GM20431 (cell line): Measurements from ENCODE around the gene RPP14.
"Not testable (repeated sequence)": the region's sequence is repeated elsewhere in the genome, so short reads cannot be mapped to it uniquely, and the experiment has no call there.

Experiments used
- in situ Hi-C: fragments of 300-500 bp; cut with MseI, MboI; formaldehyde crosslinking; loops from one replicate; pipeline ENCODE4 v1.15.0; 2020; ENCODE audit warnings: low sequenced_read_pairs; ENCODE audit not compliant: unreplicated experiment

Gene RPP14

DNA sequence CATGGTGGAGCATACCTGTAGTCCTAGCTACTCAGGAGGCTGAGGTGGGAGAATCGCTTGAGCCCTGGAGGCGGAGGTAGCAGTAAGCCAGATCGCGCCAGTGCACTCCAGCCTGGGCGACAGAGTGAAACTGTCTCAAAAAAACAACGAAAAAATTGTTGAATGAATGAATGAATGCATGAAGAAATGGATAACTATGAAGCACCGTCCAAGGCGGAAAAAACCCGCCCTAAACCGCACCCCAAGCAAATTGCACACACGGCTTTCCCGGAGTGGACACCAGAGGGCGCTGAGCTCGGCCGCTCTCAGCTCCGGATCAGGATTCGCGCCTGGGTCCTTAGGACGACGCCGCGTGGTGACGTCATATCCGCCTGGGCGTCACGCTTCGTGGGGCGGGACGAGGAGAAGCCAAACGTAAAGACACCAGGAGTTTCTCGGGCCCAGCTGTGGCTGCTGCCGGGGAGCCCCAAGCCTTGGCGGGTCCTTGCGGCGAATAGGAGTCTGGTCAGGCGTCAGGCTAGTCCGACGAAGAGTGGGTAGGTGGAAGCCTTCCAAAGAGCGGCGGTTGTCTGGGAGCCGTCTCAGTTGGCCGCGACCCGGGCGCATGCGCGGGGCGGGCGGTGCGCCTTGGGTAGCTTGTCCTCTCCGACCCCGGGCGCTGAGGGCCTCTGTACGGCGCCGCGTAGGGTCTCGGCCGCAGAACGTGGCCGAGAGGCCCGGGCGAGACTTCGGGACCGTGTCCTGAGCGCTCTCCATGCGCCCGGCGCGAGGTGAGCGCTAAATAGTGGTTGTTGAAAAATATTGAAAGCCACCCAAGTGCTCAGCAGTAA is at the start of gene RPP14, which contains the start of gene HTD2:
Gene RPP14 (plus strand): TSS at position 364 of the 830 bp plus-strand sequence. CDS start 4,085 bp downstream, outside the sequence.
Gene HTD2 (plus strand): TSS at position 639 of the 830 bp plus-strand sequence. CDS start 11,094 bp downstream, outside the sequence.
- in situ Hi-C loops, result no loop called here

- in situ Hi-C loops, result no loop called here
Measured at GRCh38 chr3:58256511-58256910, 49.5 kb upstream of the RPP14 start.

DNA sequence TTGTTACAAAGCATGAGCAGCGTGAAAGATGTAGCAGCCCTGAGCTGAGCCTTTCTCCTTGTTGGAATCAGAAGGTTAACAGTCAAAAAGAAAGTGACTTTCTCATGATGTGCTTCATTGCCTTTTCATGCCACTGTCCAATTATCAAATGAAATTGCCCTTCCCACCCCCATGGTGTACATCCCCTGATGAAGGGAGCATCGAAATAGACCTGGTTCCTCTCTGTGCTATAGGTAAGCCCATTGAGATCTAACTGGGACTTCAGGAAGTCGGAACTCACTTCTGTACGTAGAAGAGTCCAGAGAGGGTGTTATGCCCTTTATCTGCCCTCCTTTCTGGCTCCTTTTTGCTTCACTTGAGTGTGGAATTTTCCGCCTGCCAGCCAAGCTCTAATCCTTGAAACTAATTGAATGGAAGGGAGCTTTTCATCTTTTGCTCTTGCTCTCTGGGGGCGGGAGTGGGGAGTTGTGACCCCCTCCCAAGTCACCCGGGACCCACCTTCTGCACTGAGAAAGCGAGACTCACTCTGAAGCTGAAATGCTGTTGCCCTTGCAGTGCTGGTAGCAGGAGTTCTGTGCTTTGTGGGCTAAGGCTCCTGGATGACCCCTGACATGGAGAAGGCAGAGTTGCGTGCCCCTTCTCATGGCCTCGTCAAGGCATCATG is 47.5 kb upstream of the RPP14 start:
- in situ Hi-C loops, result no loop called here

GRCh38 chr3:58260261-58260731 is 45.7 kb upstream of the RPP14 start:
- in situ Hi-C loops, result no loop called here

DNA sequence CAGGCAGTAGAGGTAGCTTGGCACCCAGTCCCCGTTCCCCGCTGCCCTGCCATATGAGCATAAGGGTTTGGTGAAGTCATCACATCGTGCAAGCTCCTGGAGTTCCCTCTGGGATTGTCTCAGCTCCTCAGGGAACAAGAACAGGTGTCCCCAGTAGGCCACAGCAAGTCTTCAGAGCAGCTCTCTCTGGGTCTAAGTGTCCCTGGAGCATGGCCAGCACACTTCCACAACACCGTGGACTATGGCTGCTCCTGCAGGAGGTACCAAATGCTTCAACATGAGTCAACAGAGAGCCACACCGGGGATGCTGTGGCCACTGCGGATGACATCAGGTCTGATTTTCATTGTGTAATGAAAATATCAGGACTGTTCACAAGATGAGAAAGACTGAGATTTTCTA is 45.3 kb upstream of the RPP14 start:
- in situ Hi-C loops, result no loop called here

DNA sequence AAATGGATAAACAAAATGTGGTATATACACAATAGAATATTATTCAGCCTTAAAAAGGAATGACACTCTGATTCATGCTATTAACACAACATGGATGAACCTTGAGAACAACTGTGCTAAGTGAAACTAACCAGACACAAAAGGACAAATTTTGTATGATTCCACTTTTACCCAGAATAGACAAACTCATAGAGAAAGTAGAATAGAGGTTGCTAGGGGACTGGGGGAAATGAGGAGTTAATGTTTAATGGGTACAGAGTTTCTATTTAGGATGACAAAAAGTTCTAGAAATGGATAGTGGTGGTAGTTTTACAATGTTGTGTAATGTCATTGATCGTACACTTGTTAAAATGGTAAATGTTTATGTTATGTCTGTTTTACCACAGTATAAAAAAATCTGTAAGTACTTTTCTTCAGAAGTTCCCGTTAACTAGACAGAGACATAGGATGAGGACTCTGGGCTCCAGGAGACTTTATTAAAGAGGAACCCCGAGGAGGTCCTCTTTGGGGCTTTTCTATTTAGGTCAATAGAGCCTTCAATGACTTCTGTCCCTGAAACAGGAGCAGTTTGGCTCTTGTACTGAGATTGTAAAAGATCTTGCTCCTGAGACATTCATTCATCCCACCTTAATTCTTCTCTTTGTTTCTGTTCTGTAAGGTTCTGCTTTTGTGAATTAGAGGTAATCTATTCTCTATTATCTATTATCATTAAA is 43.9 kb upstream of the RPP14 start:
- in situ Hi-C loops, result no loop called here

- in situ Hi-C loops, result no loop called here
Measured at GRCh38 chr3:58266577-58266976, 39.5 kb upstream of the RPP14 start.

- in situ Hi-C loops, result not testable (repeated sequence)
Measured at GRCh38 chr3:58267543-58267942, 38.5 kb upstream of the RPP14 start.

DNA sequence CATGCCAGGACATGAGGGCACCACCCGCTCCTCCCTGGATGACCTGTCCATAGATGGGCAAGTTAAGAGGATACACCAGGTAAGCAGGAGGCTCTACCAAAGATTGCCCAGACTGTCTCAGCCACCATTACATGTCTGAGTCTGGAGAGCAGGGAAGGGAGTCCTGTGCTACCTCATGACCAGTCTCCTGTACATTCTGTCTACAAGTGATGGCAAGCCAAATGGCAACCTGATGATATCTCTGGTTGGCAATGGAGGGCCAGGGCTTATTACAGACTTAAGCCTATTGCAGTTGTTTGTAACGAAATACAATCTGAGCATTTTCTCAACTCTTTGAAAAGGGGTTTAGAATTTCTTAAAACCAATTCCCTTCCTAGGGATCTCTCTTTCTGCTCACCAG is 36.7 kb upstream of the RPP14 start:
- in situ Hi-C loops, result no loop called here

DNA sequence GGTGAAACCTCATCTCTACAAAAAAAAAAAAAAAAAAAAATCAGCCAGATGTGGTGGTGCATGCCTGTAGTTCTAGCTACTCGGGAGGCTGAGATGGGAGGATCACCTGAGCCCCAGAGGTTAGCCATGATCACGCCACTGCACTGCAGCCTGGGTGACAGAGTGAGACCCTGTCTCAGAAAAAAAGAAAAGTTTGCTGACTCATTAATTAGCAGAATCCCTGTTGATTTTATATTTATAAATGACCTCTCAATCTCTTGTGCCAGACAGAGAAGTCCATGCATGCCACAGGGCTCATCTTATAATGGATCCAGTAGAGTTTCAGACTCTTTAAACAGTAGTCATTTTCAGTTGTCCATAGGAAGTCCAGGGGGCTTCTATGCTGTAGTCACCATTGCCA is 35.6 kb upstream of the RPP14 start:
- in situ Hi-C loops, result no loop called here

DNA sequence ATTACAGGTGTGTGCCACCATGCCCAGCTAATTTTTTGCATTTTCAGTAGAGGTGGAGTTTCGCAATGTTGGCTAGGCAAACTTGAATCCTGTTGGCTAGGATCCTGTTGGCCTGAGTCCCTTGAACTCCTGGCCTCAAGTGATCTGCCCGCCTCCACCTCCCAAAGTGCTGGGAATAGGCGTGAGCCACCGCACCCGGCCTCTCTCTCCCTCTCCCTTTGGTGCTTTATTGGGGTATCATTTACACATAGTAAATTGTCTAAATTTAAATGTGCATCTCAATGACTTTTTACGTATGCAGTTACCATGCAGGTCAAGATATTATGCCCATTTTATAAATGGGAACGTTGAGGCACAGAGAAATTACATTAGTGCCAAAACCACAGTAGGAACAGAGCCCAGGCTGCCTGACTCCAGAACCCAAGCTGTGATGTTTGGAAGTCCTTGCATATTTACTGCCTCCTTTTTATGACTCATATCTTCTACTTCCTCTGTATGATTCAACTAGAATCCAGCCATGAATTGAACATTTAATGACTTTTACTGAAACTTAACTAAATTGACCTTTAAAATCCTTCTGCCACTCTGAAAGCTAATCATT is 34.0 kb upstream of the RPP14 start:
- in situ Hi-C loops, result no loop called here

- in situ Hi-C loops, result no loop called here
Measured at GRCh38 chr3:58272891-58273290, 33.2 kb upstream of the RPP14 start.

DNA sequence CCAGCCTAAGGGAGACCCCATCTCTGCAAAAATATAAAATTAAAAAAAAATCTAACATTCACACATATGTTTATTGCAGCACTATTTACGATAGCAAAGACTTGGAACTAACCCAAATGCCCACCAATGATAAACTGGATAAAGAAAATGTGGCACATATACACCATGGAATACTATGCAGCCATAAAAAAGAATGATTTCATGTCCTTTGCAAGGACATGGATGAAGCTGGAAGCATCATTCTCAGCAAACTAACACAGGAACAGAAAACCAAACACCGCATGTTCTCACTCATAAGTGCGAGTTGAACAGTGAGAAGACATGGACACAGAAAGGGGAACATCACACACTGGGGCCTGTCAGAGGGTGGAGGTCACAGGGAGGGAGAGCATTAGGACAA is 32.7 kb upstream of the RPP14 start:
- in situ Hi-C loops, result not testable (repeated sequence)

GRCh38 chr3:58274027-58274614 is 31.9 kb upstream of the RPP14 start:
- in situ Hi-C loops, result no loop called here

- in situ Hi-C loops, result no loop called here
Measured at GRCh38 chr3:58281069-58281468, 25.0 kb upstream of the RPP14 start.

DNA sequence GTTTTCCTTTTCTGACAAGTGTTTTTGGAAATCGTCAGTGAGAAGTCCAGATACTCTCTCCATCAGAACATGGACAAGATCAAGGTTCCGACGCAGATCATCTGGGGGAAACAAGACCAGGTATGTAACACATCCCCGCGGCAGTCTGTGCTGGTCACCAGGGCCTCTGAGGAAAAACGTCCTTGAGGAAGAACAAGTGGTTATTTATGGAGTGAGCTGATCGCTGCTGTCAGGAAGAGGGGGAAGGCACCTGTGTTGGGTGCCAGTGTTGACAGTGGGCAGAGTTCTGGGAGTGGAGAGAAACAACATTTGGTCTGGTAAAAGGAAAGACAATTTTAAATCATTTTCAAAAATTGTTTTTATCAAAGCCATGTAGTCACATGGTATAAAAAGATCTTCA is 20.7 kb upstream of the RPP14 start:
- in situ Hi-C loops, result no loop called here

DNA sequence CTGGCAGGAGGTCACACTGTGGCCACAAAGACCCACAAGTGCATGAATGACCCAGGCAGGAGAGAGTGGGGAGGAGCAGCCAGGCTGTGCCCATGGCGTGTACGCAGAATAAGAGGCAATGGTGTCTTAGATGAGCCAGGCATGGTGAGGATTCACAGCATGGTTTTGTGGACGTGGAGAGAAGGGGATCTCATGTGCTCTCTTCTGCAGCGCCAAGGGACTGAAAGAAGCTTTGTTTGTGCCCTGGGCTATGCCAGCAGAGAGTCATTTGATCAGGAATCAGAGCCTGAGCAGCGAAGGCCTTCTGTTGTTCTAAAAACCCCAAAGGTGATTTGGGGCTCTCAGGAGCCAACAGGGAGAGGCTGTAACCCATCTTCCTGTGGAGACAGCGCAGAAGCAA is 18.7 kb upstream of the RPP14 start:
- in situ Hi-C loops, result no loop called here

DNA sequence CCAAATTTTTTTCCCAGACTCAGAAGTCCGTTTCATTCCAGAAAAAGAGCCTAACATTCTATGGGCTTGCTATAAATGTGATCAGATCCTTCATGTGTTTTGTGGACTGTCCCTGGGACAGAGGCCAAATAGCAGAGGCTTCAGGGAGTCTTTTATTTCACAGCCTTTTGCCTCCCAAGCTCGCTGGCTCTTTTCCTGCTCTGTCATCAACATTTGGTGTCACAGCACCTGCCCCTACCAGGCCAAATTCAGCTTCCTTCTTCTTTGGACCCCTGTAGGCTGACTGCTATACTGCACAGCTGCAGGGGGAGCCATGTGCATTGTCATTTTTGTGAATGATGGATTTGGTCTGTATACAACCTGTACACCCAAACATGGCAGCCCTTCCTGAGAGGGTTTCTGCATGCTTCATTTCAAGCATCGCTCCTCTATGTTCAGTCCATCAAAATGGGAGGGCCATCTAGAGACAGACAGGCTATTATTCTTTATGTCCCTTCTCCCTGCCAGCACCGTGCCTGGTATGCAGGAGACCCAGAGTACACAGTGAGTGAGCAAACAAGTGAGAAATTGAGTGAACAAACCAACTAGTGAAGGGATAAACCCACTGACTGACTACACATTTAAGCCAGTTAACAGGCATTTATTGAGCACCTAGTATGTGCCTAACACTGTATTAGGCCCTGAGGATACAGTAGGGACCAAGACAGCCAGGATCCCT is 17.9 kb upstream of the RPP14 start:
- in situ Hi-C loops, result no loop called here

- in situ Hi-C loops, result not testable (repeated sequence)
Measured at GRCh38 chr3:58288964-58289613, 17.0 kb upstream of the RPP14 start.
